ENCODE data around the gene GNB1. TPM values are rescaled to one million over a fixed set of nuclear protein-coding genes. Genes with fewer than 3 reads are reported as not detected.
A peak's percentile ranks its signal among the peaks of the same experiment; 100 is the strongest.

Gene GNB1
- total and polyA plus RNA-seq, 12 donors: 79.6 to 482 (median 163) TPM

- H3K9me3 ChIP-seq (replicated peaks in 1 of 3): no peaks in the 10 kb centered on the region
These were observed 51.4 kb downstream of the GNB1 start for GRCh38 chr1:1839311-1839965.

DNA sequence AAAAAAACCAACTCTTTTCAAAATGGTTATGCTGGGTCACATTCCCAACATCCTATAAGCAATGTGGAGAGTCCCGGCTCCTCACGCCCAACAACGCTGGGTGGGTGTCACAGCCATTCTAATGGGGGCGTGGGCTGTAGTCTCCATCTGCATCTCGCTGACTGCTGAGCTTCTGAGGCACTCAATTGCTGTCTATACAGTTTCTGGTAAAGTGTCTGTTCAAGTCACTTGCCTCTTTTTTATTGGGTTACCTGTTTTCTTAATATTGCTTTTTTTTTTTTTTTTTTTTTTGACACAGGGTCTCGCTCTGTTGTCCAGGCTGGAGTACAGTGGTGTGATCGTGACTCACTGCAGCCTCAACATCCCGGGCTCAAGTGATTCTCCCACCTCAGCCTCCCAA is 54.8 kb downstream of the GNB1 start:
- peaks cover 15 to 38% of the 10 kb centered on the region in 2 donors for H3K4me1 ChIP-seq (replicated peaks in 1 of 2)
- H3K4me3 ChIP-seq: no peak overlapping the region
- intact Hi-C loops (cut with DNase I): no loop called here
- H3K36me3 ChIP-seq (replicated peaks in 1 of 2): no peaks in the 10 kb centered on the region
- H3K27ac ChIP-seq: no peak overlapping the region
- no peaks in the 10 kb centered on the region for H3K9me3 ChIP-seq (replicated peaks in 1 of 3)
- WGBS, 4 donors: 94 to 99% (median 97%) methylated on average over 8 of the region's 8 CpGs
- no peaks in the 10 kb centered on the region for H3K27me3 ChIP-seq
- no peak for DNase-seq
- TF ChIP-seq, protein P1, sequence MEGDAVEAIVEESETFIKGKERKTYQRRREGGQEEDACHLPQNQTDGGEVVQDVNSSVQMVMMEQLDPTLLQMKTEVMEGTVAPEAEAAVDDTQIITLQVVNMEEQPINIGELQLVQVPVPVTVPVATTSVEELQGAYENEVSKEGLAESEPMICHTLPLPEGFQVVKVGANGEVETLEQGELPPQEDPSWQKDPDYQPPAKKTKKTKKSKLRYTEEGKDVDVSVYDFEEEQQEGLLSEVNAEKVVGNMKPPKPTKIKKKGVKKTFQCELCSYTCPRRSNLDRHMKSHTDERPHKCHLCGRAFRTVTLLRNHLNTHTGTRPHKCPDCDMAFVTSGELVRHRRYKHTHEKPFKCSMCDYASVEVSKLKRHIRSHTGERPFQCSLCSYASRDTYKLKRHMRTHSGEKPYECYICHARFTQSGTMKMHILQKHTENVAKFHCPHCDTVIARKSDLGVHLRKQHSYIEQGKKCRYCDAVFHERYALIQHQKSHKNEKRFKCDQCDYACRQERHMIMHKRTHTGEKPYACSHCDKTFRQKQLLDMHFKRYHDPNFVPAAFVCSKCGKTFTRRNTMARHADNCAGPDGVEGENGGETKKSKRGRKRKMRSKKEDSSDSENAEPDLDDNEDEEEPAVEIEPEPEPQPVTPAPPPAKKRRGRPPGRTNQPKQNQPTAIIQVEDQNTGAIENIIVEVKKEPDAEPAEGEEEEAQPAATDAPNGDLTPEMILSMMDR (IDR thresholded peaks at IDR 0.05): no peak
- TF ChIP-seq POLR2A (IDR thresholded peaks at IDR 0.05): no peak

More at GRCh38 chr1:1839311-1839965, 51.4 kb downstream of the GNB1 start:
- H3K27me3 ChIP-seq: no peaks in the 10 kb centered on the region
- DNase-seq: no peak
- no peak for TF ChIP-seq POLR2A (IDR thresholded peaks at IDR 0.05)
- TF ChIP-seq, protein P1 (IDR thresholded peaks at IDR 0.05): no peak
- intact Hi-C loops (cut with DNase I): no loop called here
- no peak overlapping the region for H3K4me3 ChIP-seq
- 94 to 98% (median 95%) methylated on average over 10 of the region's 10 CpGs for WGBS, 4 donors
- H3K36me3 ChIP-seq (replicated peaks in 1 of 2): no peaks in the 10 kb centered on the region
- H3K4me1 ChIP-seq (replicated peaks in 1 of 2): peaks cover 7 to 45% of the 10 kb centered on the region in 2 donors
- no peak overlapping the region for H3K27ac ChIP-seq

- no peak overlapping the region for H3K27ac ChIP-seq
- H3K27me3 ChIP-seq: no peaks in the 10 kb centered on the region
- WGBS, 4 donors: 86 to 95% (median 92%) methylated on average over 3 of the region's 3 CpGs
- H3K4me3 ChIP-seq: no peak overlapping the region
- peaks cover 15 to 32% of the 10 kb centered on the region in 2 donors for H3K4me1 ChIP-seq (replicated peaks in 1 of 2)
- TF ChIP-seq, protein P1 (IDR thresholded peaks at IDR 0.05): no peak
- no peak for TF ChIP-seq POLR2A (IDR thresholded peaks at IDR 0.05)
- DNase-seq: no peak
- intact Hi-C loops (cut with DNase I): no loop called here
- no peaks in the 10 kb centered on the region for H3K9me3 ChIP-seq (replicated peaks in 1 of 3)
- H3K36me3 ChIP-seq (replicated peaks in 1 of 2): peaks cover 0 to 4% of the 10 kb centered on the region in 2 donors
These were observed 55.3 kb downstream of the GNB1 start for GRCh38 chr1:1835546-1835945.

DNA sequence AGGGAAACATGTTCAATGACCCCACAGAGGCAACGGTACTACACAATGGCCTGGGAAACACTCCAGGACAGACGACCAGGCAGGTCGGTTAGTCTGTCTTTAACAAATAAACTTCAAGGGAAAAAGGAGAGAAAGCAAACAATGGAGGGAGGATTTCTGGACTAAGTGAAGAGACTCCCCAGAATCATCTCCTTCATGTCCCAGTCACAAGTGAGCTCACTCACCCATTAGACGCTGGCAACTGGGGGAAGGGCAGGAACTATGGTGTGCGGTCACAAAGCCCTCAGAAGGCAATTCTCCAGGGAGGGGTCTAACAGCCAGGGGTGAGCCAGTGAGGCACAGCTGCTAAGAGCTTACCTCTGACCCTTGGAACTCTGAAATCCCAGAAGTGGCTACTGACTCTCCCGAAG is 57.0 kb downstream of the GNB1 start:
- peak in 4 of 7 donors; percentile 33 to 47 (median 37) for DNase-seq
- Histone ChIP-seq H3K4me1 (replicated peaks in 1 of 2) (peaks cover 15 to 25% of the 10 kb centered on the region in 2 donors), H3K27me3 (no peaks in the 10 kb centered on the region), H3K36me3 (replicated peaks in 1 of 2) (peaks cover 0 to 6% of the 10 kb centered on the region in 2 donors), H3K27ac (peak overlapping the region in 4 of 5 donors; percentile 36 to 87 (median 81)), H3K9me3 (replicated peaks in 1 of 3) (no peaks in the 10 kb centered on the region), H3K4me3 (no peak overlapping the region)
- no peak for TF ChIP-seq POLR2A (IDR thresholded peaks at IDR 0.05)
- TF ChIP-seq, protein P1 (IDR thresholded peaks at IDR 0.05): no peak
- 33 to 42% (median 37%) methylated on average over 6 of the region's 6 CpGs for WGBS, 4 donors
- intact Hi-C loops (cut with DNase I): no loop called here

Measured in adrenal gland (tissue), 12 donors.